Type B pancreatic cell (in vitro differentiated cells): Measurements from ENCODE around the gene PRKACG. TPM values are rescaled to one million over a fixed set of nuclear protein-coding genes. Genes with fewer than 3 reads are reported as not detected.

Experiments
- DNase-seq: peaks from one replicate; pipeline ENCODE4 v3.0.0; 2021; ENCODE audit warnings: mixed read lengths; ENCODE audit not compliant: unreplicated experiment; ENCODE audit errors: extremely low spot score
- H3K27ac Mint-ChIP-seq: 2 replicates; pipeline ENCODE4 v1.8.0; 2021; ENCODE audit warnings: mild to moderate bottlenecking, mixed read lengths
- H3K27me3 Mint-ChIP-seq: 2 replicates; pipeline ENCODE4 v1.8.0; 2021; ENCODE audit warnings: mixed read lengths
- H3K36me3 Mint-ChIP-seq: 2 replicates; pipeline ENCODE4 v1.8.0; 2021; ENCODE audit warnings: mixed read lengths
- H3K4me1 Mint-ChIP-seq: one replicate; pipeline ENCODE4 v1.8.0; 2021; ENCODE audit warnings: mixed read lengths; ENCODE audit not compliant: unreplicated experiment
- H3K4me3 Mint-ChIP-seq: 2 replicates; pipeline ENCODE4 v1.8.0; 2021; ENCODE audit warnings: mild to moderate bottlenecking, mixed read lengths
- H3K9me3 Mint-ChIP-seq: 2 replicates; pipeline ENCODE4 v1.8.0; 2021; ENCODE audit warnings: mixed read lengths
- CTCF ChIP-seq: fragments of 200-600 bp; sonication (generic); conservative IDR thresholded peaks from 2 replicates; pipeline ENCODE4 v1.5.0; 2021; ENCODE audit warnings: antibody characterized with exemption, mild to moderate bottlenecking
- total RNA-seq: library from RNA; stranded (reverse); gene quantifications from 2 replicates; pipeline ENCODE4 v1.2.1, GENCODE V29; 2021; ENCODE audit warnings: low replicate concordance

PRKACG gene
- total RNA-seq, 1 donor from 2014 or later: not detected

GRCh38 chr9:69034071-69034470, 20.2 kb upstream of the PRKACG start:
- H3K4me1 Mint-ChIP-seq: peaks cover 14% of the 10 kb centered on the region
- no peak for DNase-seq
- H3K4me3 Mint-ChIP-seq: peak overlapping the region; percentile 79
- no peaks in the 10 kb centered on the region for H3K27me3 Mint-ChIP-seq
- TF ChIP-seq CTCF: no peak
- H3K27ac Mint-ChIP-seq: no peak overlapping the region
- H3K36me3 Mint-ChIP-seq: no peaks in the 10 kb centered on the region
- peaks cover 10% of the 10 kb centered on the region for H3K9me3 Mint-ChIP-seq

- no peak overlapping the region for H3K4me3 Mint-ChIP-seq
- H3K4me1 Mint-ChIP-seq: peaks cover 1% of the 10 kb centered on the region
- H3K36me3 Mint-ChIP-seq: no peaks in the 10 kb centered on the region
- TF ChIP-seq CTCF: no peak
- H3K27ac Mint-ChIP-seq: no peak overlapping the region
- no peak for DNase-seq
- no peaks in the 10 kb centered on the region for H3K27me3 Mint-ChIP-seq
- peaks cover 10% of the 10 kb centered on the region for H3K9me3 Mint-ChIP-seq
These were observed 17.1 kb upstream of the PRKACG start for GRCh38 chr9:69030851-69031645.

GRCh38 chr9:69029535-69029934, 15.6 kb upstream of the PRKACG start:
- Mint-ChIP-seq H3K4me1 (no peaks in the 10 kb centered on the region), H3K9me3 (peaks cover 10% of the 10 kb centered on the region), H3K4me3 (no peak overlapping the region), H3K27ac (no peak overlapping the region), H3K27me3 (no peaks in the 10 kb centered on the region), H3K36me3 (no peaks in the 10 kb centered on the region)
- DNase-seq: no peak
- no peak for TF ChIP-seq CTCF

- H3K4me3 Mint-ChIP-seq: no peak overlapping the region
- no peaks in the 10 kb centered on the region for H3K36me3 Mint-ChIP-seq
- H3K27ac Mint-ChIP-seq: no peak overlapping the region
- peaks cover 10% of the 10 kb centered on the region for H3K9me3 Mint-ChIP-seq
- no peak for TF ChIP-seq CTCF
- DNase-seq: no peak
- H3K4me1 Mint-ChIP-seq: no peaks in the 10 kb centered on the region
- no peaks in the 10 kb centered on the region for H3K27me3 Mint-ChIP-seq
These were observed 14.8 kb upstream of the PRKACG start for GRCh38 chr9:69028754-69029153.

- H3K27me3 Mint-ChIP-seq: no peaks in the 10 kb centered on the region
- H3K4me1 Mint-ChIP-seq: peaks cover 5% of the 10 kb centered on the region
- no peak overlapping the region for H3K27ac Mint-ChIP-seq
- no peak overlapping the region for H3K4me3 Mint-ChIP-seq
- no peak for DNase-seq
- peaks cover 10% of the 10 kb centered on the region for H3K9me3 Mint-ChIP-seq
- TF ChIP-seq CTCF: peak; percentile 86
- no peaks in the 10 kb centered on the region for H3K36me3 Mint-ChIP-seq
These were observed 13.6 kb upstream of the PRKACG start for GRCh38 chr9:69027355-69028097.
